Heart left ventricle (tissue), 13 donors: ENCODE measurements around the gene TBCK.

Experiments used
- CTCF ChIP-seq, 12 donors: fragments of 200-600 bp; sonication (generic) in 4 of 12; IDR thresholded peaks; one replicate each; pipeline versions ENCODE4 v1.5.0 to v1.8.0; 2018 to 2022; ENCODE audit warnings: antibody characterized with exemption in 12 of 12, mild to moderate bottlenecking in 5 of 12
- POLR2A ChIP-seq, 2 donors: fragments of 450-650 bp; IDR thresholded peaks; one replicate each; pipeline ENCODE4 v1.6.1; 2017; ENCODE audit warnings: antibody characterized with exemption in 2 of 2, mild to moderate bottlenecking in 2 of 2, moderate library complexity in 2 of 2
- donor health status: ischemic (EF 13 %, LVEDD 7.1; RV severe dilation, severe dysfunction).
- donor health status: DM: no; HTN: yes; CAD: no.
- donor health status: DM: no; HTN: no; CAD: no.
- donor health status: ischemic (EF 25% LVEDD 6.9; RV normal size, moderate dysfunction).
- donor health status: ischemic (EF 25% LVEDD 5.7; RV mildly dilated, moderate dysfunction).
- donor health status: ischemic (EF 35%, LVEDD 5.7; RV mildly dilated, moderate dysfunction).
- donor health status: nonischemic (EF 11% LVEDD 7.7; RV severe dilation, severe dysfunction).
- donor health status: DM: yes; HTN: yes; CAD: no.
- donor health status: PGD.
- donor health status: ischemic (EF 29% LVEDD 5.4; RV normal size, mild dysfunction).
- donor health status: nonischemic (EF 23%, LVEDD 6.1; RV moderate dilation, normal function).

GRCh38 chr4:106312377-106312776 lies 3.6 kb downstream of the TBCK start:
- TF ChIP-seq CTCF (IDR thresholded peaks at IDR 0.05) (no peak), POLR2A (IDR thresholded peaks at IDR 0.05) (no peak)
